Panc1 (cell line): ENCODE data around the gene OR2AJ1. TPM values are rescaled to one million over a fixed set of nuclear protein-coding genes. Genes with fewer than 3 reads are reported as not detected.

ENCODE experiments used
- ATAC-seq: fragments of 200-7000 bp; cut with Tn5 transposase; 2 replicates; pipeline ENCODE4 v1.9.1; 2020; ENCODE audit warnings: mild to moderate bottlenecking, moderate library complexity
- BruUV-seq: library from RNA; stranded (reverse); fragments of 400-500 nt; replicated peaks from 2 replicates; lab custom pipeline; 2021; lab: Mats Ljungman, UMichigan
- CTCF ChIA-PET: fragments of 300-600 bp; sonication (Branson Sonifier 250); formaldehyde crosslinking; loops from one replicate; lab custom pipeline; 2022; ENCODE audit warnings: antibody characterized with exemption; lab: Charles Lee
- POLR2A ChIA-PET: fragments of 300-600 bp; sonication (Branson Sonifier 250); formaldehyde crosslinking; loops from one replicate; lab custom pipeline; 2022; ENCODE audit warnings: antibody characterized with exemption; lab: Charles Lee
- DNase-seq: peaks from one replicate; pipeline ENCODE4 v3.0.0-alpha.2; 2010; ENCODE audit warnings: low read depth, low spot score
- H3K27ac ChIP-seq: 2 replicates; pipeline ENCODE4 v1.5.1; 2011; ENCODE audit warnings: mild to moderate bottlenecking, low read length, inconsistent platforms
- H3K27me3 ChIP-seq: fragments of 200-500 bp; sonication (Bioruptor generic); 2 replicates; pipeline ENCODE4 v1.6.0; 2014; ENCODE audit warnings: low read length, inconsistent platforms; ENCODE audit not compliant: control insufficient read depth, insufficient read depth
- H3K36me3 ChIP-seq: fragments of 200-500 bp; sonication (Bioruptor generic); 2 replicates; pipeline ENCODE4 v1.5.1; 2014; ENCODE audit warnings: inconsistent platforms, mild to moderate bottlenecking, low read length, moderate library complexity; ENCODE audit not compliant: control insufficient read depth, insufficient read depth
- H3K4me1 ChIP-seq: 2 replicates; pipeline ENCODE4 v1.5.1; 2011; ENCODE audit warnings: inconsistent platforms, mild to moderate bottlenecking, low read length, moderate library complexity; ENCODE audit not compliant: control insufficient read depth, insufficient read depth
- H3K4me3 ChIP-seq, 2 experiments: 2 replicates each; pipeline ENCODE4 v1.5.1; 2011 to 2012; ENCODE audit warnings: low read depth in 2 of 2, low read length in 2 of 2, mild to moderate bottlenecking in 2 of 2, inconsistent platforms in 1 of 2, moderate library complexity in 1 of 2
- H3K9me3 ChIP-seq: fragments of 200-500 bp; sonication (Bioruptor generic); 2 replicates; pipeline ENCODE4 v1.5.1; 2014; ENCODE audit warnings: low read depth, mild to moderate bottlenecking, inconsistent platforms, low read length, moderate library complexity; ENCODE audit not compliant: control insufficient read depth, insufficient read depth
- POLR2AphosphoS5 ChIP-seq: IDR thresholded peaks from 2 replicates; pipeline ENCODE4 v1.6.1; 2012; ENCODE audit warnings: mild to moderate bottlenecking, low read depth, low read length, moderate library complexity
- SIN3A ChIP-seq: IDR thresholded peaks from 2 replicates; pipeline ENCODE4 v1.6.1; 2012; ENCODE audit warnings: low read depth, mild to moderate bottlenecking, low read length, moderate library complexity, borderline replicate concordance; ENCODE audit not compliant: insufficient read depth
- TCF7L2 ChIP-seq: IDR thresholded peaks from 2 replicates; pipeline ENCODE4 v1.6.1; 2011; ENCODE audit warnings: mild to moderate bottlenecking, low read depth, low read length, inconsistent platforms
- in situ Hi-C: cut with HindIII; loops from 2 replicates; pipeline ENCODE4 v1.10.0; 2016; ENCODE audit warnings: low sequenced_read_pairs, low pct_unique_long_range_greater_than_20kb
- intact Hi-C: fragments of 100-400 bp; cut with micrococcal nuclease; formaldehyde crosslinking; loops from one replicate; pipeline ENCODE4 v1.10.0; 2022; ENCODE audit not compliant: unreplicated experiment
- total RNA-seq: library from RNA; stranded (reverse); gene quantifications from one replicate; pipeline ENCODE4 v1.2.1, GENCODE V29; 2021; ENCODE audit not compliant: unreplicated experiment
- TF ChIP-seq, protein P1 (sequence below): fragments of 450-650 bp; IDR thresholded peaks from 2 replicates; pipeline ENCODE4 v1.5.1; 2017; ENCODE audit warnings: mild to moderate bottlenecking
- TF ChIP-seq, protein P2 (sequence below), 2 experiments: IDR thresholded peaks; 2 replicates each; pipeline ENCODE4 v1.6.1; 2011 to 2012; ENCODE audit warnings: low read depth in 2 of 2, control low read depth in 1 of 2, low read length in 1 of 2, mild to moderate bottlenecking in 1 of 2, moderate library complexity in 1 of 2; ENCODE audit not compliant: insufficient read depth in 1 of 2

Gene OR2AJ1
- total RNA-seq, 1 experiment from 2014 or later: not detected

DNA sequence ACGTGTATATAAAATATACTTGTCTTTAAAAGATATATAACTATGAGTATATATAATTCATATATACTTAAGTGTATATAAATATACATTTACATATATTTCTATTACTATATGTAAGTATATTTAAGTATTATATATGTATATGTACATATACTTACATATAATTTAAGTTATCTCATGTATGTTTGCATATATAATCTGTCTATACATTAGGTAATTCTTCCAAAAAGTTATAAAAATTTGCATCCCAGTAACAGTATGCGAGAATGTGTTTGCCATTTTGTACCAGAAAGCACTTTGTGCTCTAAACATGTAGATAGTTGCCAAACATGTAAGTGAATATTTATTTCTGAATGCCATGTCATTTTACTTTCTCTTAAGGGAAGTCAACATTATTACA is 40.2 kb downstream of the OR2AJ1 start, which contains the start of gene OR2AK2:
OR2AK2 (plus strand) TSS at position 301 of the 400 bp plus-strand sequence. CDS start 144 bp downstream, outside the sequence.
- Histone ChIP-seq H3K27me3 (no peaks in the 10 kb centered on the region), H3K9me3 (no peaks in the 10 kb centered on the region), H3K36me3 (no peaks in the 10 kb centered on the region), H3K4me1 (no peaks in the 10 kb centered on the region), H3K27ac (no peak within 1 kb of the TSS), H3K4me3 (no peak within 1 kb of the TSS)
- ATAC-seq: no peak
- TF ChIP-seq, protein P1, sequence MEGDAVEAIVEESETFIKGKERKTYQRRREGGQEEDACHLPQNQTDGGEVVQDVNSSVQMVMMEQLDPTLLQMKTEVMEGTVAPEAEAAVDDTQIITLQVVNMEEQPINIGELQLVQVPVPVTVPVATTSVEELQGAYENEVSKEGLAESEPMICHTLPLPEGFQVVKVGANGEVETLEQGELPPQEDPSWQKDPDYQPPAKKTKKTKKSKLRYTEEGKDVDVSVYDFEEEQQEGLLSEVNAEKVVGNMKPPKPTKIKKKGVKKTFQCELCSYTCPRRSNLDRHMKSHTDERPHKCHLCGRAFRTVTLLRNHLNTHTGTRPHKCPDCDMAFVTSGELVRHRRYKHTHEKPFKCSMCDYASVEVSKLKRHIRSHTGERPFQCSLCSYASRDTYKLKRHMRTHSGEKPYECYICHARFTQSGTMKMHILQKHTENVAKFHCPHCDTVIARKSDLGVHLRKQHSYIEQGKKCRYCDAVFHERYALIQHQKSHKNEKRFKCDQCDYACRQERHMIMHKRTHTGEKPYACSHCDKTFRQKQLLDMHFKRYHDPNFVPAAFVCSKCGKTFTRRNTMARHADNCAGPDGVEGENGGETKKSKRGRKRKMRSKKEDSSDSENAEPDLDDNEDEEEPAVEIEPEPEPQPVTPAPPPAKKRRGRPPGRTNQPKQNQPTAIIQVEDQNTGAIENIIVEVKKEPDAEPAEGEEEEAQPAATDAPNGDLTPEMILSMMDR: no peak
- TF ChIP-seq POLR2AphosphoS5 (no peak), SIN3A (no peak), TCF7L2 (no peak)
- TF ChIP-seq, protein P2, sequence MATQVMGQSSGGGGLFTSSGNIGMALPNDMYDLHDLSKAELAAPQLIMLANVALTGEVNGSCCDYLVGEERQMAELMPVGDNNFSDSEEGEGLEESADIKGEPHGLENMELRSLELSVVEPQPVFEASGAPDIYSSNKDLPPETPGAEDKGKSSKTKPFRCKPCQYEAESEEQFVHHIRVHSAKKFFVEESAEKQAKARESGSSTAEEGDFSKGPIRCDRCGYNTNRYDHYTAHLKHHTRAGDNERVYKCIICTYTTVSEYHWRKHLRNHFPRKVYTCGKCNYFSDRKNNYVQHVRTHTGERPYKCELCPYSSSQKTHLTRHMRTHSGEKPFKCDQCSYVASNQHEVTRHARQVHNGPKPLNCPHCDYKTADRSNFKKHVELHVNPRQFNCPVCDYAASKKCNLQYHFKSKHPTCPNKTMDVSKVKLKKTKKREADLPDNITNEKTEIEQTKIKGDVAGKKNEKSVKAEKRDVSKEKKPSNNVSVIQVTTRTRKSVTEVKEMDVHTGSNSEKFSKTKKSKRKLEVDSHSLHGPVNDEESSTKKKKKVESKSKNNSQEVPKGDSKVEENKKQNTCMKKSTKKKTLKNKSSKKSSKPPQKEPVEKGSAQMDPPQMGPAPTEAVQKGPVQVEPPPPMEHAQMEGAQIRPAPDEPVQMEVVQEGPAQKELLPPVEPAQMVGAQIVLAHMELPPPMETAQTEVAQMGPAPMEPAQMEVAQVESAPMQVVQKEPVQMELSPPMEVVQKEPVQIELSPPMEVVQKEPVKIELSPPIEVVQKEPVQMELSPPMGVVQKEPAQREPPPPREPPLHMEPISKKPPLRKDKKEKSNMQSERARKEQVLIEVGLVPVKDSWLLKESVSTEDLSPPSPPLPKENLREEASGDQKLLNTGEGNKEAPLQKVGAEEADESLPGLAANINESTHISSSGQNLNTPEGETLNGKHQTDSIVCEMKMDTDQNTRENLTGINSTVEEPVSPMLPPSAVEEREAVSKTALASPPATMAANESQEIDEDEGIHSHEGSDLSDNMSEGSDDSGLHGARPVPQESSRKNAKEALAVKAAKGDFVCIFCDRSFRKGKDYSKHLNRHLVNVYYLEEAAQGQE (IDR thresholded peaks at IDR 0.05; ENCODE audit: insufficient read depth in 1 of 2, low read depth in 2 of 2, low read length in 1 of 2): no peak
- no peak for DNase-seq
- BruUV-seq: no TSS peak
- in situ Hi-C loops (no loop called here), intact Hi-C loops (no loop called here)
- ChIA-PET POLR2A (no interaction called here), CTCF (no interaction called here)

DNA sequence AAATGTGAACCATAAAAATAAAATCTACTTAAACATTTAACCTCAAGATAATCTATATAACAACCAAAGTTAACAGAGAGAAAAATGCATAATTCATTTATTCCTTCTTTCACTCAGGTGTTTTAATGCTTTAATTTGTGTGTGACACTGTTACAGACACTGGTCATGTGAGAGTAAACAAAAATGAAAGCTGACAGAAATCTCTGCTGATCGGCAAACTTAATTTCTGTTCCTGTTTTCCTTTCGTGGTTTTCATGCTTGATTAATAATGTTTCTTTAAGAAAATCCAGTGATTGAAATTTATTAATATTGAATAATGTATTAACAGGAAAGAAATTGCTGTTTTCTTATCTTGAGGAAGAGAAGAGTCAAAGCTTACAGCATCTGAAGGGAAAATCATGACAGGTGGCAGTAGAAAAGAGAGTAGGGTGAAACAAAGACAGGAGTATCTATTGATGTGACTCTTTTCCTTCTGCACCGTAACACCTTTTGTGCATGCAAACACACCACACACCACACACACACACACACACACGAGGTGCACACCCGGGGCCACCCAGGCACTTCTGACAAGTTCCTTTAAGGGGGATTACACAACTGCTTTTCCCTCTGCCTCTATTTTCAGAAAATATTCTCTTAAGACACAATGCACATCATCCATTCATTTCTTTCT is 42.0 kb downstream of the OR2AJ1 start:
- Histone ChIP-seq H3K4me1 (no peaks in the 10 kb centered on the region), H3K27ac (no peak overlapping the region), H3K4me3 (no peak overlapping the region), H3K36me3 (no peaks in the 10 kb centered on the region), H3K27me3 (no peaks in the 10 kb centered on the region), H3K9me3 (no peaks in the 10 kb centered on the region)
- TF ChIP-seq POLR2AphosphoS5 (no peak), SIN3A (no peak), TCF7L2 (no peak)
- TF ChIP-seq, protein P2 (IDR thresholded peaks at IDR 0.05; ENCODE audit: insufficient read depth in 1 of 2, low read depth in 2 of 2, low read length in 1 of 2): no peak
- TF ChIP-seq, protein P1: no peak
- intact Hi-C loops: no loop called here
- no peak for ATAC-seq
- in situ Hi-C loops: no loop called here
- no peak for DNase-seq
- CTCF ChIA-PET: no interaction called here
- POLR2A ChIA-PET: no interaction called here
- BruUV-seq: no TSS peak
